GM12878 (cell line): ENCODE measurements around the gene PCIF1. TPM values are rescaled to one million over a fixed set of nuclear protein-coding genes. Genes with fewer than 3 reads are reported as not detected.
A peak's percentile ranks its signal among the peaks of the same experiment; 100 is the strongest.

ENCODE experiments used
- CREB1 ChIP-seq: IDR thresholded peaks from 2 replicates; pipeline ENCODE4 v1.6.1; 2012; ENCODE audit warnings: low read depth, mild to moderate bottlenecking, inconsistent platforms
- IKZF2 ChIP-seq, 2 experiments: fragments of 450-650 bp; IDR thresholded peaks; 2 replicates each; pipeline ENCODE4 v1.6.1; 2017; ENCODE audit warnings: mild to moderate bottlenecking in 2 of 2, moderate library complexity in 2 of 2
- IRF3 ChIP-seq: fragments of 450-650 bp; IDR thresholded peaks from 2 replicates; pipeline ENCODE4 v1.6.1; 2014; ENCODE audit warnings: mild to moderate bottlenecking
- LARP7 ChIP-seq: fragments of 450-650 bp; IDR thresholded peaks from 2 replicates; pipeline ENCODE4 v1.6.1; 2017; ENCODE audit warnings: mild to moderate bottlenecking
- PAX8 ChIP-seq: fragments of 450-650 bp; IDR thresholded peaks from 2 replicates; pipeline ENCODE4 v1.6.1; 2017; ENCODE audit warnings: mild to moderate bottlenecking, moderate library complexity
- POLR2AphosphoS5 ChIP-seq: IDR thresholded peaks from 2 replicates; pipeline ENCODE4 v1.6.1; 2011; ENCODE audit warnings: mild to moderate bottlenecking, low read length, inconsistent platforms
- SIN3A ChIP-seq: IDR thresholded peaks from 2 replicates; pipeline ENCODE4 v1.6.1; 2012; ENCODE audit warnings: low read depth, low read length, improper control_type of control experiment
- SMAD1 ChIP-seq: fragments of 450-650 bp; IDR thresholded peaks from 2 replicates; pipeline ENCODE4 v1.6.1; 2018; ENCODE audit warnings: mild to moderate bottlenecking, low read depth; ENCODE audit not compliant: partially characterized antibody
- ZBTB40 ChIP-seq: fragments of 450-650 bp; IDR thresholded peaks from 2 replicates; pipeline ENCODE4 v1.6.1; 2016; ENCODE audit warnings: mild to moderate bottlenecking, moderate library complexity, borderline replicate concordance
- polyA plus RNA-seq, 11 experiments: library from polyadenylated mRNA; depleted of rRNA in 4 of 11; unstranded in 6 of 11; stranded (reverse) in 5 of 11; fragments of >200 nt; fragmentation: Nextera tagmentation in 4 of 11; fragmentation: Illumina TruSeq in 1 of 11; extraction: Ambion mirVana in 4 of 11; extraction: Trizol in 1 of 11; gene quantifications; 1 replicate in 1 of 11; 2 replicates in 10 of 11; pipeline versions ENCODE4 v1.2.1 to v1.2.3, GENCODE V29; 2011 to 2016; ENCODE audit warnings: inconsistent platforms in 2 of 11, missing spikeins in 2 of 11, low read depth in 1 of 11
- total RNA-seq, 4 experiments: library from RNA; depleted of rRNA in 3 of 4; stranded (reverse); fragments of >200 nt in 3 of 4; fragmentation: Illumina TruSeq in 1 of 4; extraction: Trizol in 1 of 4; gene quantifications; 2 replicates each; pipeline versions ENCODE4 v1.2.1 to v1.2.3, GENCODE V29; 2013 to 2021
- TF ChIP-seq, protein P1 (sequence below): IDR thresholded peaks from 2 replicates; pipeline ENCODE4 v1.6.1; 2011; ENCODE audit warnings: low read depth, mild to moderate bottlenecking, low read length, moderate library complexity, borderline replicate concordance; ENCODE audit errors: extremely low read depth
- TF ChIP-seq, protein P2 (sequence below): fragments of 450-650 bp; IDR thresholded peaks from 2 replicates; pipeline ENCODE4 v1.6.1; 2017; ENCODE audit warnings: low read depth, mild to moderate bottlenecking, moderate library complexity

The PCIF1 gene
- total and polyA plus RNA-seq, 10 of the 15 experiments (the other 5 are each of a cell fraction or from before 2014, with no cell fraction given): 8.4 to 32.9 (median 17.6) TPM

DNA sequence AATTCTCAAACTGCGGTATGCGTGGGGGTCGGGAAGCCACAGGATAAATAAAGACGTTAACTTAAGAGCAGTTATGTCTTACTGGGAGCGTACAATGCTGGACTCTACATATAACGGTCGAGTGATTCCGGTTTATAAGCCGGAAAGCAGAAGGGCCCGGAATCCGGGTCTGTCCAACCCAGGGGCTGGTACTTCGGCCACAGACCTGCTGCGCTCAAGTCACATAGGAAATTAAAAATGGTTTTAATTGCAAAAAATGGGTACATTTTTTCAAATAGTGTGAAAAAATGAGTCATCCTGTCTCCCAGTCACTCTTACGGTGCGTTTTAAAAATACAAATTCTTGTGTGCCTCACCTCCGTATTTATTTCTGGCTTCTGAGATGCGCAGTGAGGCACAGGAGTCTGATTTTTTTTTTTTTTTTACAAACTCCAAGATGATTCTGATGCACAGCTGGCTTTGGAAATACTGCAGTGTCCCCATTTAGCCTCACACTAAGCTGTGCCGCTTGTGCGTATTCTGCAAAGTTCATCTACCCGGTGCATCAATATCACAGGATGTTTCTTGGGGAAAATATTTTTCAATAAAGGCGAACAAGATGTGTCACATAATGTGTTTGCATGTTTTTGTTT, 1.0 kb downstream of the PCIF1 start (continued):
- TF ChIP-seq IKZF2 (IDR thresholded peaks at IDR 0.05) (0 out of 4 replicates have a peak, but pooled peaks of 1 of the 2 experiments have one; percentile 10), POLR2AphosphoS5 (peak; percentile 3; the same call in 1 of the 2 replicates), IRF3 (no peak), PAX8 (0 out of 2 replicates have a peak, but pooled peaks have one; percentile 77), SMAD1 (peak; percentile 74), LARP7 (0 out of 2 replicates have a peak, but pooled peaks have one; percentile 21), SIN3A (0 out of 2 replicates have a peak, but pooled peaks have one; percentile 34), CREB1 (no peak), ZBTB40 (peak; percentile 57; the same call in 1 of the 2 replicates)
- TF ChIP-seq, protein P1, sequence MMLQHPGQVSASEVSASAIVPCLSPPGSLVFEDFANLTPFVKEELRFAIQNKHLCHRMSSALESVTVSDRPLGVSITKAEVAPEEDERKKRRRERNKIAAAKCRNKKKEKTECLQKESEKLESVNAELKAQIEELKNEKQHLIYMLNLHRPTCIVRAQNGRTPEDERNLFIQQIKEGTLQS: no peak
- TF ChIP-seq, protein P2, sequence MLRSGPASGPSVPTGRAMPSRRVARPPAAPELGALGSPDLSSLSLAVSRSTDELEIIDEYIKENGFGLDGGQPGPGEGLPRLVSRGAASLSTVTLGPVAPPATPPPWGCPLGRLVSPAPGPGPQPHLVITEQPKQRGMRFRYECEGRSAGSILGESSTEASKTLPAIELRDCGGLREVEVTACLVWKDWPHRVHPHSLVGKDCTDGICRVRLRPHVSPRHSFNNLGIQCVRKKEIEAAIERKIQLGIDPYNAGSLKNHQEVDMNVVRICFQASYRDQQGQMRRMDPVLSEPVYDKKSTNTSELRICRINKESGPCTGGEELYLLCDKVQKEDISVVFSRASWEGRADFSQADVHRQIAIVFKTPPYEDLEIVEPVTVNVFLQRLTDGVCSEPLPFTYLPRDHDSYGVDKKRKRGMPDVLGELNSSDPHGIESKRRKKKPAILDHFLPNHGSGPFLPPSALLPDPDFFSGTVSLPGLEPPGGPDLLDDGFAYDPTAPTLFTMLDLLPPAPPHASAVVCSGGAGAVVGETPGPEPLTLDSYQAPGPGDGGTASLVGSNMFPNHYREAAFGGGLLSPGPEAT: peak; percentile 9; the same call in 1 of the 2 replicates
